ENCODE data around the gene COL3A1.

DNA sequence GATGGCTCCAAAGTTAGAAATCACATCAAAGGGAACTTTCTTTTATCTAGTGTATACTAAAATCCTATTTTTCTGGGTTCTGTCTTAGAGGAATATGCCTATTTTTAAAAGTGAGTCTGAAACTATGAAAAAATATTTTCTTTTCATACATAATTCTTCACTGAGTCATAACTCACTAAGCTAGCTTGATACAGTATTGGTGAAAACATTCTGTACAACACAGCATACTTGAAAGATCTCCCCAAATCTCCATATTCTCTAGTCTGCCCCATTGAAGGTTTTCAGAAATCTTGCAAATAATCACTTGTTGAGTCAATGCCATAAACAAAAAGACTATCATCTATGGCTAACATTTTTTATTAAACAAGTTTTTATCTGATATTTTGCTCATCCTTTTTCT, 44.5 kb downstream of the COL3A1 start:
- TF ChIP-seq, protein P1, sequence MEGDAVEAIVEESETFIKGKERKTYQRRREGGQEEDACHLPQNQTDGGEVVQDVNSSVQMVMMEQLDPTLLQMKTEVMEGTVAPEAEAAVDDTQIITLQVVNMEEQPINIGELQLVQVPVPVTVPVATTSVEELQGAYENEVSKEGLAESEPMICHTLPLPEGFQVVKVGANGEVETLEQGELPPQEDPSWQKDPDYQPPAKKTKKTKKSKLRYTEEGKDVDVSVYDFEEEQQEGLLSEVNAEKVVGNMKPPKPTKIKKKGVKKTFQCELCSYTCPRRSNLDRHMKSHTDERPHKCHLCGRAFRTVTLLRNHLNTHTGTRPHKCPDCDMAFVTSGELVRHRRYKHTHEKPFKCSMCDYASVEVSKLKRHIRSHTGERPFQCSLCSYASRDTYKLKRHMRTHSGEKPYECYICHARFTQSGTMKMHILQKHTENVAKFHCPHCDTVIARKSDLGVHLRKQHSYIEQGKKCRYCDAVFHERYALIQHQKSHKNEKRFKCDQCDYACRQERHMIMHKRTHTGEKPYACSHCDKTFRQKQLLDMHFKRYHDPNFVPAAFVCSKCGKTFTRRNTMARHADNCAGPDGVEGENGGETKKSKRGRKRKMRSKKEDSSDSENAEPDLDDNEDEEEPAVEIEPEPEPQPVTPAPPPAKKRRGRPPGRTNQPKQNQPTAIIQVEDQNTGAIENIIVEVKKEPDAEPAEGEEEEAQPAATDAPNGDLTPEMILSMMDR (IDR thresholded peaks at IDR 0.05) = no peak
- TF ChIP-seq POLR2A (IDR thresholded peaks at IDR 0.05) (no peak), POLR2AphosphoS5 (IDR thresholded peaks at IDR 0.05) (no peak)
